Nephron progenitor cell (in vitro differentiated cells): Measurements from ENCODE around the gene PPP1R9A.

Experiments
- DNase-seq: peaks from one replicate; pipeline ENCODE4 v3.0.0; 2021
- H3K27ac Mint-ChIP-seq: 2 replicates; pipeline ENCODE4 v1.8.0; 2021; ENCODE audit warnings: mild to moderate bottlenecking, moderate library complexity, mixed read lengths
- H3K27me3 Mint-ChIP-seq: 2 replicates; pipeline ENCODE4 v1.8.0; 2021; ENCODE audit warnings: mild to moderate bottlenecking, low read depth, mixed read lengths; ENCODE audit not compliant: poor library complexity
- H3K36me3 Mint-ChIP-seq: 2 replicates; pipeline ENCODE4 v1.8.0; 2021; ENCODE audit warnings: low read depth, mixed read lengths
- H3K4me1 Mint-ChIP-seq: 2 replicates; pipeline ENCODE4 v1.8.0; 2021; ENCODE audit warnings: mixed read lengths
- H3K4me3 Mint-ChIP-seq: 2 replicates; pipeline ENCODE4 v1.8.0; 2021; ENCODE audit warnings: mild to moderate bottlenecking, moderate library complexity, mixed read lengths
- H3K9me3 Mint-ChIP-seq: 2 replicates; pipeline ENCODE4 v1.8.0; 2021; ENCODE audit warnings: mild to moderate bottlenecking, moderate library complexity, mixed read lengths
- CTCF ChIP-seq: fragments of 200-600 bp; sonication (generic); IDR thresholded peaks from 2 replicates; pipeline ENCODE4 v1.5.0; 2021; ENCODE audit warnings: antibody characterized with exemption

Gene PPP1R9A

GRCh38 chr7:95296456-95296855 lies 389.1 kb downstream of the PPP1R9A start:
- H3K9me3 Mint-ChIP-seq: no peaks in the 10 kb centered on the region
- H3K36me3 Mint-ChIP-seq: peaks cover 16% of the 10 kb centered on the region
- peaks cover 5% of the 10 kb centered on the region for H3K4me1 Mint-ChIP-seq
- no peak overlapping the region for H3K4me3 Mint-ChIP-seq
- H3K27ac Mint-ChIP-seq: peak overlapping the region; percentile 61
- TF ChIP-seq CTCF: no peak
- H3K27me3 Mint-ChIP-seq: peaks cover 4% of the 10 kb centered on the region
- DNase-seq: no peak

- Mint-ChIP-seq H3K27ac (no peak overlapping the region), H3K36me3 (peaks cover 10% of the 10 kb centered on the region), H3K4me3 (no peak overlapping the region), H3K9me3 (no peaks in the 10 kb centered on the region), H3K4me1 (peaks cover 6% of the 10 kb centered on the region), H3K27me3 (peaks cover 4% of the 10 kb centered on the region)
- no peak for DNase-seq
- no peak for TF ChIP-seq CTCF
Measured at GRCh38 chr7:95297041-95297440, 389.6 kb downstream of the PPP1R9A start.

GRCh38 chr7:95298091-95298490 lies 390.7 kb downstream of the PPP1R9A start:
- Mint-ChIP-seq H3K36me3 (peaks cover 8% of the 10 kb centered on the region), H3K4me1 (peaks cover 16% of the 10 kb centered on the region), H3K4me3 (no peak overlapping the region), H3K27me3 (peaks cover 4% of the 10 kb centered on the region), H3K27ac (no peak overlapping the region), H3K9me3 (no peaks in the 10 kb centered on the region)
- no peak for DNase-seq
- no peak for TF ChIP-seq CTCF

- H3K9me3 Mint-ChIP-seq: no peaks in the 10 kb centered on the region
- no peak overlapping the region for H3K4me3 Mint-ChIP-seq
- peaks cover 51% of the 10 kb centered on the region for H3K4me1 Mint-ChIP-seq
- peak; percentile 16 for DNase-seq
- peaks cover 8% of the 10 kb centered on the region for H3K27me3 Mint-ChIP-seq
- H3K27ac Mint-ChIP-seq: peak overlapping the region; percentile 67
- H3K36me3 Mint-ChIP-seq: peaks cover 3% of the 10 kb centered on the region
- TF ChIP-seq CTCF: no peak
Measured at GRCh38 chr7:95303013-95303905, 395.9 kb downstream of the PPP1R9A start.

GRCh38 chr7:95304990-95305389 lies 397.6 kb downstream of the PPP1R9A start:
- no peaks in the 10 kb centered on the region for H3K9me3 Mint-ChIP-seq
- peak overlapping the region; percentile 46 for H3K27ac Mint-ChIP-seq
- no peak overlapping the region for H3K4me3 Mint-ChIP-seq
- H3K36me3 Mint-ChIP-seq: no peaks in the 10 kb centered on the region
- H3K4me1 Mint-ChIP-seq: peaks cover 60% of the 10 kb centered on the region
- no peak for DNase-seq
- TF ChIP-seq CTCF: no peak
- H3K27me3 Mint-ChIP-seq: peaks cover 4% of the 10 kb centered on the region

- H3K27me3 Mint-ChIP-seq: peaks cover 9% of the 10 kb centered on the region
- DNase-seq: no peak
- H3K36me3 Mint-ChIP-seq: no peaks in the 10 kb centered on the region
- no peak for TF ChIP-seq CTCF
- H3K27ac Mint-ChIP-seq: no peak overlapping the region
- peaks cover 37% of the 10 kb centered on the region for H3K4me1 Mint-ChIP-seq
- no peak overlapping the region for H3K4me3 Mint-ChIP-seq
- no peaks in the 10 kb centered on the region for H3K9me3 Mint-ChIP-seq
Measured at GRCh38 chr7:95309951-95310350, 402.6 kb downstream of the PPP1R9A start.
